ENCODE measurements around the gene PDS5A. TPM values are rescaled to one million over a fixed set of nuclear protein-coding genes. Genes with fewer than 3 reads are reported as not detected.

Gene PDS5A
- total and polyA plus RNA-seq, 2 of the 13 experiments (the other 11 are each of a cell fraction or from before 2014, with no cell fraction given), result 31.8 to 57.0 TPM

GRCh38 chr4:39996811-39997210, 19.1 kb upstream of the PDS5A start:
- no peaks in the 10 kb centered on the region for H3K9me3 ChIP-seq (ENCODE audit: low read length)
- no peaks in the 10 kb centered on the region for H3K79me2 ChIP-seq (ENCODE audit: insufficient read depth, low read length)
- no peak for TF ChIP-seq RFXAP (CRISPR knock-in tag; IDR thresholded peaks at IDR 0.05; ENCODE audit: borderline replicate concordance)
- TF ChIP-seq, protein P1, sequence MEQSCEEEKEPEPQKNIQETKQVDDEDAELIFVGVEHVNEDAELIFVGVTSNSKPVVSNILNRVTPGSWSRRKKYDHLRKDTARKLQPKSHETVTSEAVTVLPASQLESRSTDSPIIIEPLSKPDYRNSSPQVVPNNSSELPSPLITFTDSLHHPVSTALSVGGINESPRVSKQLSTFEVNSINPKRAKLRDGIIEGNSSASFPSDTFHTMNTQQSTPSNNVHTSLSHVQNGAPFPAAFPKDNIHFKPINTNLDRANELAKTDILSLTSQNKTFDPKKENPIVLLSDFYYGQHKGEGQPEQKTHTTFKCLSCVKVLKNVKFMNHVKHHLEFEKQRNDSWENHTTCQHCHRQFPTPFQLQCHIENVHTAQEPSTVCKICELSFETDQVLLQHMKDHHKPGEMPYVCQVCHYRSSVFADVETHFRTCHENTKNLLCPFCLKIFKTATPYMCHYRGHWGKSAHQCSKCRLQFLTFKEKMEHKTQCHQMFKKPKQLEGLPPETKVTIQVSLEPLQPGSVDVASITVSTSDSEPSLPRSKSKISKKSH (CRISPR knock-in tag; IDR thresholded peaks at IDR 0.05; ENCODE audit: borderline replicate concordance), result no peak
- no peak for TF ChIP-seq ZNF121 (CRISPR knock-in tag; IDR thresholded peaks at IDR 0.05)
- TF ChIP-seq KLF12 (CRISPR knock-in tag; IDR thresholded peaks at IDR 0.05; ENCODE audit: borderline replicate concordance), result no peak
- no peak for TF ChIP-seq ZNF550 (CRISPR knock-in tag; IDR thresholded peaks at IDR 0.05; ENCODE audit: borderline replicate concordance)
- TF ChIP-seq ONECUT2 (CRISPR knock-in tag; IDR thresholded peaks at IDR 0.05), result no peak
- TF ChIP-seq ARID4A (CRISPR knock-in tag; IDR thresholded peaks at IDR 0.05; ENCODE audit: borderline replicate concordance), result no peak
- TF ChIP-seq EED (CRISPR knock-in tag; IDR thresholded peaks at IDR 0.05), result no peak
- TF ChIP-seq SRSF1 (optimal IDR thresholded peaks at IDR 0.05; ENCODE audit: low read depth, low read length), result no peak
- TF ChIP-seq, protein P2, sequence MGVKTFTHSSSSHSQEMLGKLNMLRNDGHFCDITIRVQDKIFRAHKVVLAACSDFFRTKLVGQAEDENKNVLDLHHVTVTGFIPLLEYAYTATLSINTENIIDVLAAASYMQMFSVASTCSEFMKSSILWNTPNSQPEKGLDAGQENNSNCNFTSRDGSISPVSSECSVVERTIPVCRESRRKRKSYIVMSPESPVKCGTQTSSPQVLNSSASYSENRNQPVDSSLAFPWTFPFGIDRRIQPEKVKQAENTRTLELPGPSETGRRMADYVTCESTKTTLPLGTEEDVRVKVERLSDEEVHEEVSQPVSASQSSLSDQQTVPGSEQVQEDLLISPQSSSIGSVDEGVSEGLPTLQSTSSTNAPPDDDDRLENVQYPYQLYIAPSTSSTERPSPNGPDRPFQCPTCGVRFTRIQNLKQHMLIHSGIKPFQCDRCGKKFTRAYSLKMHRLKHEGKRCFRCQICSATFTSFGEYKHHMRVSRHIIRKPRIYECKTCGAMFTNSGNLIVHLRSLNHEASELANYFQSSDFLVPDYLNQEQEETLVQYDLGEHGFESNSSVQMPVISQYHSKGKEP (CRISPR knock-in tag; IDR thresholded peaks at IDR 0.05), result no peak
- no peak for TF ChIP-seq THAP9 (CRISPR knock-in tag; IDR thresholded peaks at IDR 0.05; ENCODE audit: borderline replicate concordance)
- no peak for TF ChIP-seq ZFY (CRISPR knock-in tag; IDR thresholded peaks at IDR 0.05)
- TF ChIP-seq ZZZ3 (CRISPR knock-in tag; IDR thresholded peaks at IDR 0.05; ENCODE audit: borderline replicate concordance), result no peak
- ChIA-PET POLR2A (no interaction called here), CTCF (ENCODE audit: low intra/inter-chr PET ratio, low total read pairs) (no interaction called here)
- H3K9ac ChIP-seq (ENCODE audit: insufficient read depth, low read depth, low read length), result no peak overlapping the region
- WGBS (ENCODE audit: low lambda C conversion rate), result 43% methylated on average over 8 of the region's 8 CpGs
- in situ Hi-C loops (cut with HindIII; ENCODE audit: extremely low pct_ligation_motif_present, low pct_unique_long_range_greater_than_20kb), result no loop called here
- intact Hi-C loops (cut with micrococcal nuclease; ENCODE audit: unreplicated experiment), result loop anchor here (10.0 kb wide), 1 partner anchor 48 kb away; no protein-coding TSS in a partner anchor
- no peak overlapping the region for H2AFZ ChIP-seq (ENCODE audit: low read length)
- ATAC-seq (no peak), FAIRE-seq (no peak), DNase-seq (ENCODE audit: low spot score) (no peak)
- no peak overlapping the region for H3K4me2 ChIP-seq (ENCODE audit: low read depth, low read length)
- no peaks in the 10 kb centered on the region for H3K27me3 ChIP-seq (ENCODE audit: control insufficient read depth in 1 of 2, insufficient read depth in 2 of 2, low read length in 2 of 2)
- no TSS peak for BruUV-seq (replicated peaks)
- no peaks in the 10 kb centered on the region for H4K20me1 ChIP-seq (ENCODE audit: insufficient read depth, low read length)
- no peaks in the 10 kb centered on the region for H3K4me1 ChIP-seq (ENCODE audit: insufficient read depth, low read length)
- no peak overlapping the region for H3K4me3 ChIP-seq (replicated peaks in 1 of 3; ENCODE audit: insufficient read depth in 1 of 3, low read depth in 2 of 3, low read length in 3 of 3)
- H3K27ac ChIP-seq (ENCODE audit: extremely low read length, insufficient read depth, low read length), result no peak overlapping the region
- no peaks in the 10 kb centered on the region for H3K36me3 ChIP-seq (replicated peaks in 1 of 2; ENCODE audit: control insufficient read depth in 1 of 2, insufficient read depth in 2 of 2, low read length in 2 of 2)

Measured in HepG2 (cell line).